Measurements from ENCODE around the gene KRTAP5-6. TPM values are rescaled to one million over a fixed set of nuclear protein-coding genes. Genes with fewer than 3 reads are reported as not detected.

Gene KRTAP5-6
- total RNA-seq, 1 experiment from 2014 or later = not detected

GRCh38 chr11:1743585-1744136 is 46.7 kb downstream of the KRTAP5-6 start:
- BruUV-seq (replicated peaks) = no TSS peak
- intact Hi-C loops (cut with micrococcal nuclease) = no loop called here
- Histone ChIP-seq H3K79me2 (ENCODE audit: insufficient read depth, low read length) (no peaks in the 10 kb centered on the region), H3K9me3 (ENCODE audit: control insufficient read depth in 1 of 2, insufficient read depth in 1 of 2, low read depth in 1 of 2, low read length in 2 of 2) (no peaks in the 10 kb centered on the region), H3K4me3 (replicated peaks in 1 of 2; ENCODE audit: low read depth in 1 of 2, low read length in 2 of 2) (no peak overlapping the region), H3K27me3 (ENCODE audit: insufficient read depth, low read length) (peaks cover 12% of the 10 kb centered on the region; the same call in 1 of the 2 replicates), H3K9ac (ENCODE audit: low read length) (no peak overlapping the region), H3K27ac (ENCODE audit: low read depth, low read length) (no peak overlapping the region), H3K36me3 (ENCODE audit: control insufficient read depth in 1 of 2, insufficient read depth in 2 of 2, low read length in 2 of 2) (no peaks in the 10 kb centered on the region), H2AFZ (ENCODE audit: low read depth, low read length, poor library complexity, severe bottlenecking) (no peak overlapping the region), H3K4me2 (ENCODE audit: low read length) (no peak overlapping the region), H3K4me1 (ENCODE audit: control insufficient read depth in 1 of 2, insufficient read depth in 2 of 2, low read length in 2 of 2) (no peaks in the 10 kb centered on the region), H4K20me1 (ENCODE audit: insufficient read depth) (no peaks in the 10 kb centered on the region), H3K9me2 (ENCODE audit: insufficient read depth) (no peaks in the 10 kb centered on the region)
- no peak for DNase-seq (ENCODE audit: low read depth, low spot score)
- ATAC-seq = no peak
- TF ChIP-seq CBX3 (IDR thresholded peaks at IDR 0.05; ENCODE audit: low read depth) (no peak), EZH2 (IDR thresholded peaks at IDR 0.05) (no peak), SIN3A (IDR thresholded peaks at IDR 0.05; ENCODE audit: low read depth) (no peak), CTCF (IDR thresholded peaks at IDR 0.05 in 2 of 3, conservative IDR thresholded peaks at IDR 0.05 in 1 of 3; ENCODE audit: borderline replicate concordance in 1 of 3, insufficient read depth in 1 of 3, low read depth in 2 of 3, low read length in 2 of 3) (no peak), EGR1 (IDR thresholded peaks at IDR 0.05; ENCODE audit: low read depth) (no peak), YY1 (IDR thresholded peaks at IDR 0.05; ENCODE audit: extremely low read depth, insufficient replicate concordance, low read depth, low read length) (no peak), ELF1 (IDR thresholded peaks at IDR 0.05; ENCODE audit: borderline replicate concordance, low read depth) (no peak), POLR2A (IDR thresholded peaks at IDR 0.05; ENCODE audit: borderline replicate concordance, extremely low read depth, insufficient read depth, insufficient read length) (no peak), TCF7L2 (IDR thresholded peaks at IDR 0.05; ENCODE audit: borderline replicate concordance, extremely low read depth, insufficient read depth, insufficient read length) (no peak), RAD21 (IDR thresholded peaks at IDR 0.05; ENCODE audit: low read depth) (no peak), ZFX (IDR thresholded peaks at IDR 0.05) (no peak), POLR2AphosphoS5 (IDR thresholded peaks at IDR 0.05; ENCODE audit: low read depth, low read length) (no peak)
- TF ChIP-seq, protein P1, sequence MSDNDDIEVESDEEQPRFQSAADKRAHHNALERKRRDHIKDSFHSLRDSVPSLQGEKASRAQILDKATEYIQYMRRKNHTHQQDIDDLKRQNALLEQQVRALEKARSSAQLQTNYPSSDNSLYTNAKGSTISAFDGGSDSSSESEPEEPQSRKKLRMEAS (IDR thresholded peaks at IDR 0.05) = no peak
- TF ChIP-seq, protein P2, sequence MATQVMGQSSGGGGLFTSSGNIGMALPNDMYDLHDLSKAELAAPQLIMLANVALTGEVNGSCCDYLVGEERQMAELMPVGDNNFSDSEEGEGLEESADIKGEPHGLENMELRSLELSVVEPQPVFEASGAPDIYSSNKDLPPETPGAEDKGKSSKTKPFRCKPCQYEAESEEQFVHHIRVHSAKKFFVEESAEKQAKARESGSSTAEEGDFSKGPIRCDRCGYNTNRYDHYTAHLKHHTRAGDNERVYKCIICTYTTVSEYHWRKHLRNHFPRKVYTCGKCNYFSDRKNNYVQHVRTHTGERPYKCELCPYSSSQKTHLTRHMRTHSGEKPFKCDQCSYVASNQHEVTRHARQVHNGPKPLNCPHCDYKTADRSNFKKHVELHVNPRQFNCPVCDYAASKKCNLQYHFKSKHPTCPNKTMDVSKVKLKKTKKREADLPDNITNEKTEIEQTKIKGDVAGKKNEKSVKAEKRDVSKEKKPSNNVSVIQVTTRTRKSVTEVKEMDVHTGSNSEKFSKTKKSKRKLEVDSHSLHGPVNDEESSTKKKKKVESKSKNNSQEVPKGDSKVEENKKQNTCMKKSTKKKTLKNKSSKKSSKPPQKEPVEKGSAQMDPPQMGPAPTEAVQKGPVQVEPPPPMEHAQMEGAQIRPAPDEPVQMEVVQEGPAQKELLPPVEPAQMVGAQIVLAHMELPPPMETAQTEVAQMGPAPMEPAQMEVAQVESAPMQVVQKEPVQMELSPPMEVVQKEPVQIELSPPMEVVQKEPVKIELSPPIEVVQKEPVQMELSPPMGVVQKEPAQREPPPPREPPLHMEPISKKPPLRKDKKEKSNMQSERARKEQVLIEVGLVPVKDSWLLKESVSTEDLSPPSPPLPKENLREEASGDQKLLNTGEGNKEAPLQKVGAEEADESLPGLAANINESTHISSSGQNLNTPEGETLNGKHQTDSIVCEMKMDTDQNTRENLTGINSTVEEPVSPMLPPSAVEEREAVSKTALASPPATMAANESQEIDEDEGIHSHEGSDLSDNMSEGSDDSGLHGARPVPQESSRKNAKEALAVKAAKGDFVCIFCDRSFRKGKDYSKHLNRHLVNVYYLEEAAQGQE (IDR thresholded peaks at IDR 0.05; ENCODE audit: low read depth) = no peak
- CTCF ChIA-PET = no interaction called here
- RAD21 ChIA-PET (ENCODE audit: low non-redundant PET in 1 of 2, low total read pairs in 2 of 2, uncharacterized antibody in 2 of 2, unreplicated experiment in 2 of 2) = no interaction called here
- POLR2A ChIA-PET = no interaction called here
